GM19452 (cell line): Measurements from ENCODE around the gene TUBA4B.

Source experiments
- ATAC-seq: cut with Tn5 transposase; IDR thresholded peaks from one replicate; pipeline ENCODE4 v1.9.1; 2021; ENCODE audit not compliant: unreplicated experiment

The TUBA4B gene

GRCh38 chr2:219290381-219291171 is 37.5 kb downstream of the TUBA4B start:
- ATAC-seq: no peak

- no peak for ATAC-seq
Measured at GRCh38 chr2:219291394-219291793, 38.4 kb downstream of the TUBA4B start.

- no peak for ATAC-seq
Measured at GRCh38 chr2:219291910-219292490, 39.0 kb downstream of the TUBA4B start.

GRCh38 chr2:219292616-219293015 is 39.6 kb downstream of the TUBA4B start:
- ATAC-seq: no peak

GRCh38 chr2:219293736-219294231 is 40.7 kb downstream of the TUBA4B start:
- ATAC-seq: no peak

- ATAC-seq: peak; percentile 85
Measured at GRCh38 chr2:219294356-219295351, 41.6 kb downstream of the TUBA4B start.

- ATAC-seq: no peak
Measured at GRCh38 chr2:219296142-219296541, 43.1 kb downstream of the TUBA4B start.

- no peak for ATAC-seq
Measured at GRCh38 chr2:219296631-219297391, 43.8 kb downstream of the TUBA4B start.

- ATAC-seq: no peak
Measured at GRCh38 chr2:219297766-219298456, 44.9 kb downstream of the TUBA4B start.

GRCh38 chr2:219298759-219299371 is 45.8 kb downstream of the TUBA4B start:
- ATAC-seq: peak; percentile 60

- ATAC-seq: no peak
Measured at GRCh38 chr2:219299372-219299760, 46.3 kb downstream of the TUBA4B start.

- no peak for ATAC-seq
Measured at GRCh38 chr2:219300022-219300421, 47.0 kb downstream of the TUBA4B start.

- ATAC-seq: no peak
Measured at GRCh38 chr2:219302412-219302968, 49.4 kb downstream of the TUBA4B start.

GRCh38 chr2:219304223-219304622 is 51.2 kb downstream of the TUBA4B start:
- ATAC-seq: no peak

GRCh38 chr2:219306047-219306446 is 53.0 kb downstream of the TUBA4B start:
- ATAC-seq: no peak

- no peak for ATAC-seq
Measured at GRCh38 chr2:219308142-219309101, 55.4 kb downstream of the TUBA4B start.

- no peak for ATAC-seq
Measured at GRCh38 chr2:219309278-219309677, 56.2 kb downstream of the TUBA4B start, which contains the start of gene PTPRN. Gene PTPRN (minus strand): TSS chr2:219309401. CDS start chr2:219309332, 69 bp downstream.
